Activated CD4-positive, CD25-positive, alpha-beta regulatory T cell (primary cell): ENCODE results near the gene PRR33.
A peak's percentile ranks its signal among the peaks of the same experiment; 100 is the strongest.

ENCODE experiments used
- DNase-seq, 4 experiments: peaks; one replicate each; lab custom pipeline; 2025; lab: John Stamatoyannopoulos, UW

PRR33 gene

GRCh38 chr11:1847006-1847735 is 44.5 kb downstream of the PRR33 start:
- DNase-seq = no peak

- DNase-seq = no peak
Measured at GRCh38 chr11:1846453-1846932, 45.2 kb downstream of the PRR33 start.

- DNase-seq = no peak
Measured at GRCh38 chr11:1845561-1846452, 45.9 kb downstream of the PRR33 start.

- no peak for DNase-seq
Measured at GRCh38 chr11:1845095-1845429, 46.6 kb downstream of the PRR33 start.

- peak in 2 of 4 experiments; percentile 24 to 26 for DNase-seq
Measured at GRCh38 chr11:1844221-1845094, 47.2 kb downstream of the PRR33 start.

GRCh38 chr11:1843796-1844195 is 47.9 kb downstream of the PRR33 start:
- no peak for DNase-seq

GRCh38 chr11:1843098-1843473 is 48.6 kb downstream of the PRR33 start:
- no peak for DNase-seq

- DNase-seq = no peak
Measured at GRCh38 chr11:1842149-1843097, 49.3 kb downstream of the PRR33 start.

GRCh38 chr11:1841511-1842148 is 50.1 kb downstream of the PRR33 start:
- no peak for DNase-seq

GRCh38 chr11:1840780-1841480 is 50.8 kb downstream of the PRR33 start:
- no peak for DNase-seq

- no peak for DNase-seq
Measured at GRCh38 chr11:1839924-1840779, 51.5 kb downstream of the PRR33 start.

- DNase-seq = no peak
Measured at GRCh38 chr11:1839204-1839923, 52.3 kb downstream of the PRR33 start.

- no peak for DNase-seq
Measured at GRCh38 chr11:1838426-1839144, 53.1 kb downstream of the PRR33 start, which contains the start of gene TNNI2. Gene TNNI2, plus strand, starts transcription at chr11:1838981. Its CDS starts 716 bp downstream, at chr11:1839697.
